UCSD-AML1 (cell line): Measurements from ENCODE around the gene PLIN1.

Experiments
- DNase-seq: peaks from one replicate; lab custom pipeline; 2025; ENCODE audit not compliant: unreplicated experiment; lab: John Stamatoyannopoulos, UW

PLIN1 gene

GRCh38 chr15:89654301-89654761 lies 24.8 kb downstream of the PLIN1 start:
- DNase-seq, result no peak

- no peak for DNase-seq
These were observed 25.6 kb downstream of the PLIN1 start for GRCh38 chr15:89653578-89653977.

- no peak for DNase-seq
These were observed 26.5 kb downstream of the PLIN1 start for GRCh38 chr15:89652666-89653065.

- no peak for DNase-seq
These were observed 27.0 kb downstream of the PLIN1 start for GRCh38 chr15:89652131-89652530.

GRCh38 chr15:89649716-89650115 lies 29.5 kb downstream of the PLIN1 start:
- DNase-seq, result no peak

- DNase-seq, result no peak
These were observed 30.0 kb downstream of the PLIN1 start for GRCh38 chr15:89649013-89649625.

- DNase-seq, result no peak
These were observed 30.8 kb downstream of the PLIN1 start for GRCh38 chr15:89648106-89649012.

- peak; percentile 67 for DNase-seq
These were observed 31.8 kb downstream of the PLIN1 start for GRCh38 chr15:89647191-89647851.

- DNase-seq, result no peak
These were observed 32.6 kb downstream of the PLIN1 start for GRCh38 chr15:89646416-89647141.

GRCh38 chr15:89645680-89646079 lies 33.5 kb downstream of the PLIN1 start:
- DNase-seq, result no peak

GRCh38 chr15:89642106-89642505 lies 37.1 kb downstream of the PLIN1 start:
- DNase-seq, result no peak

GRCh38 chr15:89641053-89641452 lies 38.1 kb downstream of the PLIN1 start:
- no peak for DNase-seq

GRCh38 chr15:89640245-89640644 lies 38.9 kb downstream of the PLIN1 start:
- DNase-seq, result no peak

- DNase-seq, result no peak
These were observed 45.6 kb downstream of the PLIN1 start for GRCh38 chr15:89633585-89633984.

GRCh38 chr15:89632563-89633430 lies 46.4 kb downstream of the PLIN1 start:
- DNase-seq, result no peak

GRCh38 chr15:89631902-89632264 lies 47.3 kb downstream of the PLIN1 start:
- no peak for DNase-seq

- DNase-seq, result no peak
These were observed 47.9 kb downstream of the PLIN1 start for GRCh38 chr15:89630974-89631901.

GRCh38 chr15:89630260-89630659 lies 48.9 kb downstream of the PLIN1 start:
- no peak for DNase-seq

GRCh38 chr15:89629829-89630228 lies 49.3 kb downstream of the PLIN1 start:
- no peak for DNase-seq
